ENCODE data around the gene LIMS2. TPM values are rescaled to one million over a fixed set of nuclear protein-coding genes. Genes with fewer than 3 reads are reported as not detected.
A peak's percentile ranks its signal among the peaks of the same experiment; 100 is the strongest.

The LIMS2 gene
- total RNA-seq, 2 donors from 2014 or later: 80.2 to 91.7 TPM

GRCh38 chr2:127681288-127681804 lies 6.0 kb upstream of the LIMS2 start:
- H3K4me1 ChIP-seq: peaks cover 0 to 61% of the 10 kb centered on the region in 2 donors
- DNase-seq (ENCODE audit: low spot score): peak; percentile 66
- peak overlapping the region; percentile 31 to 47 for H3K27ac ChIP-seq
- no peaks in the 10 kb centered on the region for H3K9me3 ChIP-seq
- no peak for TF ChIP-seq CTCF (IDR thresholded peaks at IDR 0.05)
- H3K4me3 ChIP-seq: peak overlapping the region; percentile 29 to 45
- H3K36me3 ChIP-seq: no peaks in the 10 kb centered on the region
- no peaks in the 10 kb centered on the region for H3K27me3 ChIP-seq

- TF ChIP-seq CTCF (IDR thresholded peaks at IDR 0.05): no peak
- Histone ChIP-seq H3K4me3 (peak overlapping the region; percentile 29 to 45), H3K9me3 (no peaks in the 10 kb centered on the region), H3K4me1 (peaks cover 0 to 61% of the 10 kb centered on the region in 2 donors), H3K27me3 (no peaks in the 10 kb centered on the region), H3K27ac (peak overlapping the region; percentile 31 to 47), H3K36me3 (no peaks in the 10 kb centered on the region)
- peak; percentile 50 for DNase-seq (ENCODE audit: low spot score)
Measured at GRCh38 chr2:127680706-127681287, 5.5 kb upstream of the LIMS2 start.

GRCh38 chr2:127679680-127680361 lies 4.5 kb upstream of the LIMS2 start:
- H3K4me3 ChIP-seq: peak overlapping the region; percentile 29 to 45
- H3K9me3 ChIP-seq: no peaks in the 10 kb centered on the region
- no peaks in the 10 kb centered on the region for H3K27me3 ChIP-seq
- peak; percentile 44 for DNase-seq (ENCODE audit: low spot score)
- TF ChIP-seq CTCF (IDR thresholded peaks at IDR 0.05): no peak
- H3K36me3 ChIP-seq: no peaks in the 10 kb centered on the region
- H3K4me1 ChIP-seq: peaks cover 0 to 60% of the 10 kb centered on the region in 2 donors
- H3K27ac ChIP-seq: no peak overlapping the region

GRCh38 chr2:127678991-127679390 lies 3.7 kb upstream of the LIMS2 start:
- DNase-seq (ENCODE audit: low spot score): no peak
- Histone ChIP-seq H3K9me3 (no peaks in the 10 kb centered on the region), H3K27ac (no peak overlapping the region)

GRCh38 chr2:127678531-127678930 lies 3.2 kb upstream of the LIMS2 start:
- H3K36me3 ChIP-seq: no peaks in the 10 kb centered on the region
- no peak for DNase-seq (ENCODE audit: low spot score)
- no peak for TF ChIP-seq CTCF (IDR thresholded peaks at IDR 0.05)
- no peak overlapping the region for H3K4me3 ChIP-seq
- H3K27ac ChIP-seq: no peak overlapping the region
- H3K27me3 ChIP-seq: no peaks in the 10 kb centered on the region
- no peaks in the 10 kb centered on the region for H3K9me3 ChIP-seq
- H3K4me1 ChIP-seq: peaks cover 0 to 62% of the 10 kb centered on the region in 2 donors

More at GRCh38 chr2:127678991-127679390, 3.7 kb upstream of the LIMS2 start:
- Histone ChIP-seq H3K4me3 (peak overlapping the region in 1 of 2 donors; percentile 45), H3K36me3 (no peaks in the 10 kb centered on the region), H3K4me1 (peaks cover 0 to 64% of the 10 kb centered on the region in 2 donors), H3K27me3 (no peaks in the 10 kb centered on the region)
- no peak for TF ChIP-seq CTCF (IDR thresholded peaks at IDR 0.05)
